T-helper 9 cell (primary cell): ENCODE measurements around the gene SLC25A30.
"Not testable (repeated sequence)": the region's sequence is repeated elsewhere in the genome, so short reads cannot be mapped to it uniquely, and the experiment has no call there.

ENCODE experiments used
- DNase-seq: peaks from one replicate; pipeline ENCODE4 v3.0.0-alpha.2; 2020

SLC25A30 gene

DNA sequence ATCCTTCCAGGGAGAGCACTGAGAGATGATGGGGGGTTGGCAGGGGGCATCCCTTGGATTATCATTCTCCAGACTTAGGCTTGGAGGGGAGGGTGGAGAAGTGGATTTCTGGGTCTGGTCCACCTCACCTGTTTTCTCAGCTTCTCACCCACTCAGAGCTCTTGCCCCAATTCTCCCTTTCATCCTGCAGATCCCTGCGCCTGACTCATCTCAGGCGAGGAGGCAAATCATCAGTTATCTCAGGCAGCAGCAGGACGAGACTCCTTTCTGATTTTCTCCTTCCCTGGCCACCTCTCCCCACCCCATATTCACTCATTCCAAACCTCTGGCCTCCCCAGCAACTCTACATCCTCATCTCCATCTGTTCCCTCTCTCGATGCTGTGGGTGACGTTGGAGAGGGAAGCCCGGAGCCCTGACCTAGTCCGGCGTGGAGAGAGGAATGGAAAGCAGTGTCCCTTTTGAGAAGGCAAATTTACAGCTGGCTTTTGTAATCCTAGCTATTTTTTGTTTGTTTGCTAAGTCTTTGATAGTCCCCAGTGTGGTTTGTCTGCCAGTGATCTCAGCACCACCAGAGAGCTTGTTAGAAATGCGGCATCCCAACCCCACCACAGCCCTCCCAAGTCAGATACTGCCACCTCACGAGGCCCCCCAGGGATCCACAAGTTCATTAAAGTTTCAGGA lies 53.2 kb downstream of the SLC25A30 start:
- DNase-seq = no peak

DNA sequence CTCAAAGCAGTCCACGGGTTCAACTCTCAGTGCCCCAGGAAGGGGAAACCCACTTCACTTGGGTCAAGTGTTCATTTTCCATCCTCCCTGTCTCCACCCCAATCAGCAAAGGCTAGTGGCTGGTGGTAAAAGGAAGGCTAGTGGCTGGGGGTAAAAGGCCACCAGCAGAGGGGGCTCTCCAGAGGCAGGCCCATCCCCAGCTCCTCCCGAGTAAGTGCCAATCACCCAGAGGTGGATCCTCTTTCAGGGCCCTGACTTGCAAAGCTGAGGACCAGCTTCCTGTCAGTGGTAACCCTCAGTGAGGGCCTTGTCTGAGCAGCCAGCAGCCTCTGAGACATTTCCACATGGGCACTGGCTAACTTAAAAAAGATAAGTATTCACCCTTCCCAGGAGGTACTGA lies 55.2 kb downstream of the SLC25A30 start:
- no peak for DNase-seq

DNA sequence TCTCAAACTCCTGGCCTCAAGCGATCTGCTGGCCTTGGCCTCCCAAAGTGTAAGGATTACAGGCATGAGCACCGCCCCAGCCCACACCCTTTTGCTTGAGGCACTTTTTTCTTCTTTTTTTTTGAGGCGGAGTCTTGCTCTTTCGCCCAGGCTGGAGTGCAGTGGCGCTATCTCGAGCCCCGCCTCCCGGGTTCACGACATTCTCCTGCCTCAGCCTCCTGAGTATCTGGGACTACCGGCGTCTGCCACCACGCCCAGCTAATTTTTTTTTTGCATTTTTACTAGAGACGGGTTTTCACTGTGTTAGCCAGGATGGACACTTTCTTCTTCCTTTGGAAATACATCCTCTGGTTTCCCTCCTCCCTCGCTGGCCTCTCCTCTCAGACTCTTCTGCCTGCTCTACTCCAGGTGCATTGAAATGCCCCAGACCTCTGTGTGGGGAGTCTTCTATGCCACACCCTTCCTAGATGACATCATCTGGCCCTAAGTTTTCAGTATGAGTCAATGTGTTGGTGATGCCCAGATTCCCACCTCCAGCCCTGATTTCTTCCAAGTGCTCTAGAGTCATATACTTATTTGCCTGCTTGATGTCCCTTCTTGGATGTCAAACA lies 56.5 kb downstream of the SLC25A30 start:
- DNase-seq = no peak

DNA sequence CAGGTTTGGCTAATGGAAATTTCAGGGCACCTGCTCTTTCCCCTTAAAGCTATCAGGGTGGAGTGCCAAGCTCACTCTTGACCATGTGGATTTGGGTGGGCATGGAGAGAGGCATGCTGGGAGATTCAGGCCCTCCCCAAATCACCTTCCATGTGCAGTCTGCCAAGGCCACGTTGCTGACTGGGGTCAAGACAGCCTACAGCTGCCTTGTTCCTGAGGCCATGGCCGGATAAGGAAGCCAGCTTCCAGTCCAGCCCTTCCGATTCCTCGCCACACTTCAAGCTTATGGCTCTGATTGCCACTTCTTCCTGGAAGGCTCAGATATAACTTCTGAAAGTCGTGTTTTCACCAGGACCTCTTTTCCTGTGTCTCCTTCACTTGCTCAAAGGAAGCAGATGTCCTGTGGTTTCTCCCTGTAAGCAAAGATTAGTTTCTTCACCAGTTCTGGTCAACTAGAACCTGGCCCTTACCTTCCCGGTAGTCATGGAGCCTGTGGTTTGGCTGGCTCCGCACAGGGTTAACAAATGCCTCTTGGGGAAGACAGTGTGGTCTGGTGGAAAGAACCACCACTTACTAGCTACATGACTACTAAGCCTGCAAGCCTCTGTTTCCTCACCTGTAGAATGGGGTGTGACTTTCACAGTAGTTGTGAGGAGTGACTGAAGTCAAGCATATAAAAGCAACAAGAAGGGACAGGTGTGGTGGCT lies 61.1 kb downstream of the SLC25A30 start:
- no peak for DNase-seq

DNA sequence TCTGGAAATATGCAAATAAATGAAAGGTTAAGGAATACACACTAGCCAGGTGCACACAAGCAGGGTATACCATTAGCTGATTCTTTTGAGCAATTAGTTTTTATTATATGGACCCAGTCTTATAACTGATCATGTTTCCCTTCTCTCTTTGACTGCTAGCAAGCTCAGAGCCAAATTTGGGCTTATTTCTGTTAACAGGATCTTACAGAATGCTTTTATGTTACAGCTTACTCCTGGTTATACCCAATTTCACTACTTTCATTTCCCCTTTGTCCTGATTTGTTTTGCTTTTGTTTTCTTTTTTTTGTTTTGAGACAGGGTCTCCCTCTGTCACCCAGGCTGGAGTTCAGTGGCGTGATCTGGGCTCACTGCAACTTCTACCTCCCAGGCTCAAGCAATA lies 64.3 kb downstream of the SLC25A30 start:
- DNase-seq = no peak

DNA sequence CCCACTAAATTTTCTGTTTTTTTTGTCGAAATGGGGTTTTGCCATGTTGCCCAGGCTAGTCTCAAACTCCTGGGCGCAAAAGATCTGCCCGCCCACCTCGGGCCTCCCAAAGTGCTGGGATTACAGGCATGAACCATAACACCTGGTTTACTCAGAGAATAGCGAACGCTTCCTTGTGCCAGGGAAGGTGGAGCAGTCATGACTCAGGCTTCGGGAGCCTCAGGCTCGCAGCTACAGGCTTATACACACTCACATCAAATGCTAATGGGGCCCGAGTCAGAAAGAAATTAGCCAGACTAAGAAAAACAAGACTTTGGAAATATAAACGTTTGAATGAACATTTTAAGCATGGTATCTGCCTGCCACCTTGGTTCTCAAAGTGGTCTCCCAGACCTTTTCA lies 66.1 kb downstream of the SLC25A30 start:
- DNase-seq = no peak

DNA sequence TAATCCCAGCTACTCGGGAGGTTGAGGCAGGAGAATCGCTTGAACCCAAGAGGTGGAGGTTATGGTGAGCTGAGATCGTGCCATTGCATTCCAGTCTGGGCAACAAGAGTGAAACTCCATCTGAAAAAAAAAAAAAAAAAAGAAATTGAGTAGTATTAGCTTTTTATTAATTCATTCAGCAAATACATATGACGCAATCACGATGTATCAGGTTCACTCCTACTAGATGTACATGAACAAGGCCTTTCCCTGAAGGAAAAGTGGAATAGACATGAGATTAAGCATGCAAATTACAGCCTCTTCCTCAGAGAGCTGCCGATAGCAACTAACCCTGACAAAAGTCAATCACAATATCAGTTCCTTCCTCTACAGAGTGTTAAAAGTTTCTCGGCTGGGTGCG lies 68.0 kb downstream of the SLC25A30 start:
- DNase-seq = no peak

DNA sequence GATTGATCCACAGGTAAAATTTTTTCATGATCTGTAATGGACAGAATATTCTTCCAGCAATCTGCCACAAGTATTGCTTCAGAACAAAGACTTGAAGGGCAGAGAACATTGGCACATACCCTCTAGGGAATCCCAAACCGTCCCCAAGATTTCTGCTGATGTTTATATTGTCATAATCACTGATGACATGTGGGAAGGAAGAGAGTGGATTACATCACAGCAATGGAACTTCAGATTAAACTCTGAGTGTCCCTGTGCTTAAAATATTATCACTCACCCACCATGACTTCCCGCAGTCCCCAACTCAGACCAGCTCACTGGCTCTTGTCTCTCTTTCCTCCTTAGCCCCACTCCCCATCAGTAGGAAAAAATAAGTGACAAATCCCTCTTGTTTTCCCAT lies 68.7 kb downstream of the SLC25A30 start:
- no peak for DNase-seq

DNA sequence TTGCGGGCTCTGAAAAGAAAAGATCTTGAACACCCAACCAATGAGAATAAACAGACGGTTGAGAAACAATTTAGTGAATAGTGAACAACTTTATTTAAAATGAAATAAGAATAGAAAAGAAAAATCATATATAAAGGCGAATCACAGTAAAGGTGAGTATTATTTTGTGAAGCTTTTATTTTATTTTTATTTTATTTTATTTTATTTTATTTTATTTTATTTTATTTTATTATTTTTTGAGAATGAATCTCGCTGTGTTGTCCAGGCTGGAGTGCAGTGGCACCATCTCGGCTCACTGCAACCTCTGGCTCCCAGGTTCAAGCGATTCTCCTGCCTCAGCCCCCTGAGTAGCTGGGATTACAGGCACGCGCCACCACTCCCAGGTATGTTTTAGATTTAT lies 74.1 kb downstream of the SLC25A30 start:
- not testable (repeated sequence) for DNase-seq
